ENCODE results near the gene TYW5.

The TYW5 gene

GRCh38 chr2:199975273-199975895, 20.1 kb upstream of the TYW5 start:
- peak; percentile 63 for DNase-seq (ENCODE audit: low spot score)

GRCh38 chr2:199973703-199974102, 18.4 kb upstream of the TYW5 start:
- peak; percentile 58 for DNase-seq (ENCODE audit: low spot score)

GRCh38 chr2:199972088-199972626, 16.9 kb upstream of the TYW5 start:
- DNase-seq (ENCODE audit: low spot score): no peak

GRCh38 chr2:199968126-199968525, 12.8 kb upstream of the TYW5 start:
- DNase-seq (ENCODE audit: low spot score): no peak

GRCh38 chr2:199966976-199967375, 11.7 kb upstream of the TYW5 start:
- DNase-seq (ENCODE audit: low spot score): no peak

- no peak for DNase-seq (ENCODE audit: low spot score)
Measured at GRCh38 chr2:199966405-199966804, 11.1 kb upstream of the TYW5 start.

GRCh38 chr2:199962203-199962602, 6.9 kb upstream of the TYW5 start:
- DNase-seq (ENCODE audit: low spot score): no peak

- no peak for DNase-seq (ENCODE audit: low spot score)
Measured at GRCh38 chr2:199958014-199958413, 2.7 kb upstream of the TYW5 start.

GRCh38 chr2:199956062-199956380, 730 bp upstream of the TYW5 start:
- DNase-seq (ENCODE audit: low spot score): no peak

- no peak for DNase-seq (ENCODE audit: low spot score)
Measured at GRCh38 chr2:199955007-199955338, 318 bp downstream of the TYW5 start.

- DNase-seq (ENCODE audit: low spot score): no peak
Measured at GRCh38 chr2:199951023-199951422, 4.3 kb downstream of the TYW5 start.

GRCh38 chr2:199950396-199950795, 4.9 kb downstream of the TYW5 start:
- DNase-seq (ENCODE audit: low spot score): no peak

GRCh38 chr2:199946836-199947235, 8.5 kb downstream of the TYW5 start:
- no peak for DNase-seq (ENCODE audit: low spot score)

- no peak for DNase-seq (ENCODE audit: low spot score)
Measured at GRCh38 chr2:199946196-199946595, 9.1 kb downstream of the TYW5 start.

- DNase-seq (ENCODE audit: low spot score): no peak
Measured at GRCh38 chr2:199943373-199943772, 11.9 kb downstream of the TYW5 start.

- no peak for DNase-seq (ENCODE audit: low spot score)
Measured at GRCh38 chr2:199940373-199940772, 14.9 kb downstream of the TYW5 start.

GRCh38 chr2:199936554-199936953, 18.7 kb downstream of the TYW5 start:
- DNase-seq (ENCODE audit: low spot score): no peak

- no peak for DNase-seq (ENCODE audit: low spot score)
Measured at GRCh38 chr2:199933466-199933865, 21.8 kb downstream of the TYW5 start.

GRCh38 chr2:199932312-199932855, 22.9 kb downstream of the TYW5 start:
- no peak for DNase-seq (ENCODE audit: low spot score)

GRCh38 chr2:199929262-199929661, 26.0 kb downstream of the TYW5 start:
- no peak for DNase-seq (ENCODE audit: low spot score)

- no peak for DNase-seq (ENCODE audit: low spot score)
Measured at GRCh38 chr2:199928626-199929025, 26.7 kb downstream of the TYW5 start.

GRCh38 chr2:199928226-199928625, 27.1 kb downstream of the TYW5 start:
- no peak for DNase-seq (ENCODE audit: low spot score)

GRCh38 chr2:199926806-199927205, 28.5 kb downstream of the TYW5 start:
- no peak for DNase-seq (ENCODE audit: low spot score)

GRCh38 chr2:199923924-199924323, 31.4 kb downstream of the TYW5 start:
- DNase-seq (ENCODE audit: low spot score): no peak
